AG08396 (cell line): Measurements from ENCODE around the gene ZFHX3.

Experiments
- DNase-seq: peaks from one replicate; pipeline ENCODE4 v3.0.0; 2012; ENCODE audit warnings: low spot score, mixed read lengths

The ZFHX3 gene

DNA sequence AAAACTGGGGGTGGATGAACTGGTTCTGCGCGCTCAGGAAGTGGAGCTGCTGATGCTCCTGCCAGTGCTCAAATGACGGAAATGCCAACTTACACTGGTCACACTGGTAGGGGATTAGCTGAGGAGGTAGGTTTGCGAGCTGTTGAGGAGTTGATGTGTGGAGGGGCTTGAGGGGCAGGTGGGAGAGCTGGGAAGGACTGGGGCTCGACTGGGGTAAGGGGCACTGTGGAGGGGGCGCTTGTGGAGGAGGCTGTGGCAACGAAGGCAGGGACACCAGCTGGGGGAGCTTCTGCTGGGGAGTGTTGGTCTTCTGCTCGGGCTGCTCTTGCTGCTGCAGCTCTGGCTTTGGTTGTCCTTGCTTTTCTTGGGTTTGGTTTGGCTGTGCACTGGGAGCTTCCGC, 252.9 kb downstream of the ZFHX3 start:
- no peak for DNase-seq

DNA sequence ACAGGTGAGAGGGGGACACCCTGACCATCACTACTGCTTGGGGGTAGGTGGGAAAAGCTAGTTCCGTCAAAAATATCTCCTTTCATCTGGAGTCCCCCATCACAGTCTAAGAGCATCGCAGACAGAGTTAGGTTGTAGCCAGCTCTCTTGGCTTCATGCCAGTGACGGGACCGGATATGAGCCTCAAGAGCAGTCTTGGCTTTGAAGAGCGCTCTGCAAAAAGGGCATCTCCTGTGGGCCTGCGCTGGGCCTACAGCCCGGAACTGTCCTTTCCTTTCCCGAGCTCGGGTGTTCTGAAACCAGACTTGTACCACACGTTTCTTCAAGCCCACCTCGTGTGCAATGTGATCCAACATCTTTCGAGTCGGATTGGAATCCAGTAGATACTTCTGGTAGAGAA, 253.6 kb downstream of the ZFHX3 start:
- DNase-seq = no peak

DNA sequence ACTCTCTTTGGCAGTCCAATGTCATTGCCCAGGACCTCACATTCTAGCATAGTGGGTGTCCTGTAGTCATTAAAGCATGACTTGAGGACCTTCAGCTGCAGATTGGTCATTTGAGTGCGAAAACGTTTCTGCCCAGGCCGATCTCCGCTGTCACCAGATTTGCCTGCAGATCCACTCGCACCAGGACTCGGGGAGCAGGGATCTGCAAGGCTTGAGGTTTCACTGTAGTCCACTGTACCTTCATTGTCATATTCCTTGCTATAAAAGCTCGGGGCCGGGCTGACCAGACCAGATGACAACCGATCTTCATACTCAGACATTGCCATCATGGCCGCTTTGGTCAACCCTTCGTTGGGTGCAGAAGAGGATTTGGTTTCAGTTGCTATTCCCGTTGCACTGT, 254.2 kb downstream of the ZFHX3 start:
- no peak for DNase-seq

DNA sequence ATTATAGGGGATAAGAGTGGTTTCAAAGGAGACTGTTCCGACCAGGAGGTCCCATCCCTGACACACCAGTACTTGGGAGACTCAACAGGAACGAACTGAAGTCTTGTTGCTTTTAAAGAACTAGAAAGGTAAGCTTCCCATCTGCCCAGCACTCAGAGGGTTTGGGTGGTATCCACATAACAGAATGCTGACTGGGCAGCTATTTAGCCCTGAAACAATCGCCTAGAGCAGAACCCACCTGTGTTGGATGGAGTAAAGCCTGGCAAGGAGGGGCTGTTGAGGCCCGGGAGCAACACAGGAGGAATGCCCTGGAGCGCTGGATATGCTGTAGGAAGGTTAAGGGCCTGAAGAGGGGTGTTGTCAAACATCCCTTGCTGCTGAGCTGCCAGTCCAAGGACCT, 254.9 kb downstream of the ZFHX3 start:
- DNase-seq = no peak

DNA sequence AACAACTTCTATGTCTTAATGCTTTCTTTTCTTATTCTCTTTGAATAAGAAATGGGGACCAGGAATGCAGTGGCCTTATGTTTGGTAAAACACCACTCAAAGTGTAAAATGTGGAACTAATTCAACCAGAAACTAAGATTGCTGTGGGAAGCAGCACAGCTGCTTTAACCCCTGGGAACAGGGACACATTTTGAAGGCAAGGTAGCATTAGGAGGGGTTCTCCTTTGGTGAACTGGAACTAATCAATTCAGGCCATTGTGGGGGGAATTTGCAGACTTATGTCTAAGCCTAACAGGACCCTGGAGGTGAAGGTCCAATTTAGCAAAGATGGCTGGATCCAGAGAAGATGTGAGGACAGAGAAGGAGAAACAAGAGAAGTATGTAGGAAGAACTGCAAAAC, 256.1 kb downstream of the ZFHX3 start:
- no peak for DNase-seq

DNA sequence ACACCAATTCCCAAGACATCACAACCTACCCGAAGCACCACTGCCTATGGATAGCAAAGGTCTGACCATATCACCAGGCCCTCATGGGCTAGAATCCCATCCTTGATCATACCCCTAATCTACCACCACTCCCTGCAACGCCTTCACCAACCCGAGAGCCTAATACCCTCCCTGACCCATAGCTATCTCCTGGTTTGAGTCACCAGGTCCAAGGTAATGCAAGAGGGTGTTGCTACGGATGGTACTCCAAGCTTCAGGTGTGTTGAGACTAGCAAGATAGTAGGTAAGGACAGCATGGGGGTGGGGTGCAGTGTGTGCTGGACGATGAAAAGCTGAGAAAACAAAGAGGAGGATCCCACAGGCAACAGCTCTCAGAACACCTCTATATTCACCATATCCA, 258.0 kb downstream of the ZFHX3 start:
- DNase-seq = no peak

DNA sequence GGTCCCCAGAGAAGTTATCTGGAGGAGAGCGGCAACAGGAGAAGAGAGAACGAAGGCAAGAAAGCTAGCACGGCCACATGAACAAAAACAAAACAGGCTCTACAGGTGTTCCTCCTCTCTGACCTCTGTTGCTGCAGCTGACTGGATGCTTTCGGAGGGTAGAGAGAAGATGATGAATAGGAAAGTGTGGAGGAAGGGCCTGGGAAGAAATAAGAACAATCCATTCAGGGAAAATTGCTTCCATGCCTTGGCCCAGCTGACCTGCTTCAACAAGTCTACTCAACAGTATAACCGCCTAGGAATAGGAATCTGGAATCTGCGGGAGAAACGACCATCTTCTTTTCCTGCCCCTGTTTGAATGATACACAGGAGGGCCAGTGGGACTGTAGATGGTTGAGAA, 258.5 kb downstream of the ZFHX3 start:
- no peak for DNase-seq

DNA sequence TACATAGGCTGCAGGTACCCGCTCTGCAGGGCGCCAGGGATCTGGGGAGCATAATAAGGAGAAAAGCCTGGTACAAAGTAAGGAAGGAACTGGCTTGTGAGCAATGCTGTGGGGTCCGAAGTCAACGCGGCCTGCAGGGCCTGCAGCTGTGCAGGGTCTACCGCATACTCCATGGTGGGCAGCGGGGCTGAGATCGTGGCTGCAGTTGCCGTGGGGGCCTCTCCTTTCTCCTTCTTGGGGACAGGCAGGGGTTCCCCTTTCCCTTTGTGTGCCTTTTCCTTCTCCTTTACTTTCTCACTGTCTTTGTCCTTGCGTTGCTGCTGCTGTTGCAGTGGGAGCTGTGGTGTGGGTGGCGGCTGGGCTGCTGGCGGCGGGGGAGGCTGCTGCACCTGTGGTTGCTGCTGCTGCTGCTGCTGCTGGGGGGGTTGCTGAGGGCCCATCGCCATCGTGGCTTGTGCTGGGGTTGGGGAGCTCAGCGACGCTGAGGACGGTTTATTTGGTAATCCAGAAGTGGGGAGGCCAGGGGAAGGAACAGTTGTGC, 259.6 kb downstream of the ZFHX3 start:
- no peak for DNase-seq

DNA sequence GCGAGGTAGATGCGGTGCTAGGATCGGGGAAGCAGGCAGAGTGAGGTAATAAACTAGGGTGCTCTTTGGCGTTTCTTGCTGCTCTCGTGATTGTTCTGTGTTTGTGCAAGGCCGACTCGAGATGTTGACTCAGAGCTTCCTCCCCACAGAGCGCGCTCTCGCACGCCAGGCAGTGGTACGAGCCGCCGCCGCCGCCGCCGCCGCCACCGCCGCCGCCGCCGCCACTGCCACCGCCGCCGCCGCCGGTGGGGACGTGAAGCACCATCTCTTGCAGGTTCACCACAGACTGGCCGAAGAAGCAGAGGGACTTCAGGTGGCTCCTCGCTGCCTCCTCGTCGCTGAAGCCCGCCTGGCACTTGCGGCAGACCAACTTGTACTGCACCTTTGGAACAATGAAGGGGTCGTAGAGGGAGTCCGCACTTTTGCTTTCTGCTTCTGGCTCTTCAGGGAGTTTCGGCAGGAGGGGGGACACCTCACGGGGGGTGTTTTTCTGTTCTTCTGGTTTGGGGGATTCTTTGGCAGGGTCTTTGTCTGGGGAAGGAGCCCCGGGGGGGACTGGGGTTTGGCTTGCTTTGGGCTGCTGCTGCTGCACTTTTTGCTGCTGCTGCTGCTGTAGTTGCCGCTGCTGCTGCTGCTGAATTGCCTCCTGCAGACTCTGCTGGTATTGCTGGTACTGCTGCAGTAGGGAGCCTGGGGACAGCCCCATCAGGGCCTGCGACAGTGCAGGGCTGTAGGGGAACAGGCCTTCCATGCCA, 260.2 kb downstream of the ZFHX3 start:
- peak; percentile 96 for DNase-seq

DNA sequence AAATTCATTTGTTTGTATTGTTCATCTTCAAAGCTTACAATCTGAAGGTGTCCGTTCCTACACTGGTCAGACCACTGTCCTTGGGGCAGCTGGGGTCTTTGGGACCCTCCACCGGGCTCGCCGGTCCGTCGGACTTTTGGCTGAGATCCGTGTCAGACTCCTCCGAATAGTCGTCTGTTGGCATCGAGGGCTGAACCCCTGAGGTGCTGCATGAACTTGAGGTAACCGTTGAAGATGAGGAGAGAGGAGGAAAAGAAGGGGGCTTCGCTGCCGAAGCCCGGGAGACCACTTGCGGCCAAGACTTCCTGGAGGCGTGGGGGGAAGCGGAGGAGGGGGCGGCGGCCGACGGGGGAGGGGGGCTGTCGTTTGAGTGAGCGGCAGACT, 260.8 kb downstream of the ZFHX3 start:
- no peak for DNase-seq

DNA sequence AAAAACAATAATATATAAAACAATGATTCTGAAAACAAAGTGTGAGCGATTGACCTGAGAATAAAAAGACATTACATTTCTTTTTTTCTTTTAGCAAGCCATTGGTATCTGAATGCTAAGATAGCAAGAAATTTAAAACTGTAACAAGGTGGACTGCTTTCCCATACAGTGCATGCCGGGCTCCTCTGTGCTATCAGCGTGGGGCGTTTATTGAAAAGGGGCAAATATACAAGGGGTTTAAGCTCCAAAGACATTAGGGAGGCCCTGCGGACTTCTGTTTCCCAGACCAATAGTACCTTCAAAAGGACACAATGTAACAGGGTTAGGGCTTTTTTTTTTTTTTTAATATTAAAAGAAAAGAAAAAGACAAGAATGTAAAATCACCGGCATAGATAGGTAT, 261.3 kb downstream of the ZFHX3 start:
- no peak for DNase-seq

DNA sequence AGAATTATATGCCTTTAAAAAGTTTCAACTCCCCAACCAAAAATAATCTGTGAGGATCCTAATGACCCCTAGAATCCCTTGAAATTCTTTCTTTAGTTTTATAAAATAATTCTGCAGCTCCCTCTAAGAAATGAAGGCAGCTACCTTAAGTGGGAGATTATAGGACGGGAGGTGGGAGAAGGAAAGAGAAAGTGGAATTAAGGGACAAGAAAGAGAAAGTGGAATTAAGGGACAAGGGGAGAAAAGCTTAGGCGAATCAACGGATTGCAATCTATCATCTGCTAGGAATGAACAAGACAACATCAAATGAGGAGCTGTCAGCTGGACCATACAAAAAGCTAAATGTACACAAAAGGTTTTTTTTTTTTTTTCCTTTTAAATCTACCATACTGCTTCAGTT, 262.0 kb downstream of the ZFHX3 start:
- DNase-seq = no peak

DNA sequence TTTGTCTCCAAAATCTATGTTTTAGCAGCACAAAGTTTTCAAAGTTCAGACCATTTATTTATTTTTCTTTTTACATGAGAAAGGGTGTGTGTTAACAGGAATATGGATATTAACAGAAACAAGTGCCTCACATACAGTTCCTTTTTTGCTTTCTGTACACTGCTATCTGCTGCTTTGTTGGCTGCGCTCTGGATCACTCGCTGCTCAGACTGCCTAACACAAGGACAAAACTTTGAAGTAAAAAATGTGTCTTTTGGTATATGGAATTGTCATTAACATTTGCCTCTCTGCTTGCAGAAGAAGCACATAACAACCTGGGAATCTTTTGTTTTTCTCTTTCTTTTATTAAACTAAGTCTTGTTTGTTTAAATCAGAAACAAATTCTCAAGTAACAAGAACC, 262.8 kb downstream of the ZFHX3 start:
- DNase-seq = no peak

DNA sequence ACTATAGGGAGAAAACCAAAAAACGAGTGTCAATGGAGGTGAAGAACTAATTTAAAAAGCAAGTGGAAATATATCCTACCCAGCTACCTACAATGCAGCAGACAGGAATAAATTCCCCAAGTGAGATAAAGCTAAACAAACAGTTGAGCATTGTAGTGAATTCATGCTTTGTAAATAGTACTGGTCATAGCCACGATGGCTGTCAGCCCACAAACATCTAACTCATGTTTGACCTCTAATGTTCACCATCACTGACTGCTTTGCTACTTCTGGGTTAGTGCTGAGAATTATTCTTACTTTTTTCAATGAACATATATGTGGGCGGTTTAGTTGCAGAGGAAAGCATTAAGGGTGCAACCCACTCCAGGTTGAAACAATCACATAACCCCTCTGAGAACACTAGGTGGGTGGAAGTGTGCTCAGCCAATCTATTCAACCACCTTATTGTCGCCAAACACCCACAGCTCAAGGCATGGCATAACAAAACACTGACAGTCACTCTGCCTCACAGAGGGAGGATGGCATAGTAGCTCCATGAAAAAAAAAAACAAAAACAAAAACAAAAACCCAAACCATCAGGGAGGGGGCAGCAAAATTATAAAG, 264.1 kb downstream of the ZFHX3 start:
- no peak for DNase-seq

DNA sequence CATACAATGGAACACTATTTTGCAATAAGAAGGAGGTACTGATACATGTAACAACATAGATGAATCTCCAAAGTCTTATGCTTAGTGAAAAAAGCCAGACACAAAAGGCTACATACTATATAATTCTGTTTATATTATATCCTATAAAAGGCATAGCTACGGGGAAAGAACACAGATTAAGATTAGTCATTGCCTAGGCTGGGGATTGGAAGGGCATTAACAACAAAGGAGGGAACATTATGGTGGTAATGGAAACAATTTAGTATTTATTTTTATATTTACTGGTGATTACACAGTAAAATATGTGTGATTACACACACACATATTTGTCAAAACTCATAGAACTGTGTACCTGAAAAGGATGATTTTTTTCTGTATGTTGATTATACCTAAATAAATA, 278.1 kb downstream of the ZFHX3 start:
- no peak for DNase-seq

DNA sequence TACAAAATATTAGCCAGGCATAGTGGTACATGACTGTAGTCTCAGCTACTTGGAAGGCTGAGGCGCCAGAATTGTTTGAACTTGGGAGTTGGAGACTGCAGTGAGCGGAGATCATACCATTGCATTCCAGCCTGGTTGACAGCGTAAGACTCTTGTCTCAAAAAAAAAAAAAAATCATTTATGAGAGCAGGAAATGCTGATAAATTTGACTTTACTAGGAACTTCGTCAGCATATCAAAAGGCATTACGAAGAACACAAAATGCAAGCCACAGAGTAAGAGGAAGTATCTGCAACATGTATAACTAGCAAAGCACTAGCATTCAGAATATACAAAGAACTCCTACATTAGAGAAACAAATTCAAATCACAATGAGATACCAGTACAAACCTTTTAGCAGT, 279.3 kb downstream of the ZFHX3 start:
- no peak for DNase-seq

DNA sequence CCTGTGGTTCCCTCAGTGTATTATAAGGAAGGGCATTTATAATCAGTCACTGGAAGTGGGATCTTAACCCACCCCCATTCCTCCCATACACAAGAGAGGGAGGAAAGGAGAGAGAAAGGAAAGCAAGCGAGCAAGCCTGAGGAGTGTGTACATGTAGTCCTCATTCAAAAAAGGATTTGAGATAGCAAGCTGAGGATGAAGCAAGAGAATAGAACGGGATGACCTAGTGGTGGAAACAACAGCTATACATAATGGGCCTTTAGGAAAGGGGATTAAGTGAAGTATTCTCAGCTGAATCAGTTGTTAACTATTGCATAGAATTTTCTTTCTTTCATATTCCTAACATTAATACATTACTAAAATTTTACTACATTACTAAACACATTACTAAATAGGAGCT, 281.4 kb downstream of the ZFHX3 start:
- DNase-seq = no peak

DNA sequence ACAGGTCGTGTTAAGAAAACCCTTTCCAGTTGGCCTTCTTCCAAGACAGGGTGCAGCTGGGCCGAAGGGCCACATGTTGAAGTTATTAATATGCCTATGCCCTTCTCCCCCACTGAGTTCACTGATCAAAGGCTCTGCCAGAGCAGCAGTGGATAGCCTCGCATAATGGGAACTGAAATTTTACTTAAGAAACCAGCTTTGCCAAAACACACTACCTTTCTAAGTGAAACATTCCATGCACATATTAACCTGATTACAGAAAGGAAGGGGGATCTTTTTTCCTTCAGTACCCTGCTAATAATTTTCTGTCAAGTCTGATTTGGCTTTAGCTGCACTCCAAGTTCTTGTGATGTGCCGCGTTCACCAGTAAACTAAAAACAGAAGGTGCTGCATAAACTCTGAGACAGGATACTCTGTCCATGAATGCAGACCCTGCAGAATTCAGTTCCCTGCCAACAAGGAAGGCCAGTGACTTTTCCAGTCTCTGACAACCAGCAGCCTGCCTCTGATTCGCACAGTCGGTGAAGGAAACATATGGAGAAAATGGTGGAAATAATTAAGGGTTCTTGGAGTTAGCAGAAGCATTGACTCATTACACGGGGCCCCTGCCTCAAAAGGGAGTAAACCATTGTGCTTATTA, 283.8 kb downstream of the ZFHX3 start:
- DNase-seq = no peak

DNA sequence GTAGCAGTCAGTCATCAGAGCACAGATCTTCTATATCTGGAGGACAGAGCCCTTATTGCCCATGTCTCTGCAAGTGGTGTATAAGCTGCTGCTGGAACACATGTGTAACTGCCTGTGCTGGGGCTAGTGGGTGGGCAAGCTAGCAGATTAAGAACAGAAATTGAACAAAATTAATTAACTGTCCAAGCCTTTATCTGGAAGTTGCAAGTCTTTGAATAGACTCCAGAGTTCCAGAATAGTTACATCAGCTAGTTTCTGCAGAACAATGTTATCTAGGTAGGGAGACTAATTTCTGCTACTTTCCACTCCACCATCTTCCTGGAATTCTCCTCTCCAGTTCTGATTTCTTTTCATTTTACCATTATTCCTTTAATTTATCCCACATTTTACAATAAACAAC, 287.3 kb downstream of the ZFHX3 start:
- DNase-seq = no peak

DNA sequence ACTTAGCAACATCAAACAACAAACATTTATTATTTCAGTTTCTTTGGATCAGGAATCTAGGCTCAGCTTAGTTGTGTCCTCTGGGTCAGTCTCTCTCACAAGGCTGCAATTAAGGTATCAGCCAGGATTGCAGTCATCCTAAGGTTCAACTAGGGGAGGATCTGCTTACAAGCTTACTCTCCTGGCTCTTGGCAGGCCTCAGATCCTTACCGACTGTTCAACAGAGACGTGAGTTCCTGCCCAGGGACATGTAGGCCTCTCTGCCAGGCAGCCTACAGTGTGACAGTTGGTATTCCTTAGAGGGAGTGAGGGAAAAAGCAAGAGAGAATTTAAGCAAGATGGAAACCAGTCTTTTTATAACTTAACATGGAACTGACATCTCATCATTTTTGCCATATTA, 294.0 kb downstream of the ZFHX3 start:
- DNase-seq = no peak

DNA sequence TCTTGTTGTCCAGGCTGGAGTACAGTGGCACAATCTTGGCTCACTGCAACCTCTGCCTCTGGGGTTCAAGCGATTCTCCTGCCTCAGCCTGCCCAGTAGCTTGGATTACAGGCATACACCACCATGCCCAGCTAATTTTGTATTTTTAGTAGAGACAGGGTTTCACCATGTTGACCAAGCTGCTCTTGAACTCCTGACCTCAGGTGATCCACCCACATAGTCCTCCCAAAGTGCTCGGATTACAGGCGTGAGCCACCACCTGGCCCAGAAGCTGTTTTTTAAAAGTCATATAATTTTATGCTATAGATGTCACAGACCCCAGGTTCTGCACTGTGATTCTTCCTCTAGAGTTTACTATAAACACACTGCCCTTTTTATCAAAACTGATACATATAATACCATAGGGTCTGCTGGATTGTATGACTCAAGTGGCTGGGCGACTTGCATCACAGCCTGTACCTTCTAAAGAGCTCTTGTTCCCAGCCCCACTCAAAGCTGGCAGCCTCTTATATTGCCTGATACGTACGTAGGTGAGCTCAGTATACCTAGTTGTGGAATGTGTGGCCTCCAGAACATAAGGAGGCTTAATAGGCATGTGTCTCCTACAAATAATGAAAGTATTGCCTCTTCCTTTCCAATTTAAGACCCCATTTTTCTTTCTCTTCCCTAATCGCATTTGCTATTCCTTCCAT, 295.8 kb downstream of the ZFHX3 start:
- DNase-seq = no peak

DNA sequence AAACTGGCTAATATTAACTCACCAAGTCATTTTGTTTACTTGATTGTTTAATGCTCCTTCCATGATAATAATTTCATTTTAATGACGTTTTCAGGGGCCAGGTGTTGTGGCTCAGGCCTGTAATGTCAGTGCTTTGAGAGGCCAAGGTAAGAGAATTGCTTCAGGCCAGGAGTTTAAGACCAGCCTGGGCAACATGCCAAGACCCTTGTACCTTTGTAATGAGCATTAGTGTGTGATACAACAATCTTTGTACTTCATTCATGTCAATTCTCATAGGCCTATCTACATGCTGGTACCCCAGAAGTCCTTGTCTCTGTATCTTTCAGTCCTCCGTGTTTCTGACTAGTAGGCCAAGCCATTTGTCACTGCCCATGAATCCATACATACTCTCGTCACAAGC, 296.9 kb downstream of the ZFHX3 start:
- DNase-seq = no peak

DNA sequence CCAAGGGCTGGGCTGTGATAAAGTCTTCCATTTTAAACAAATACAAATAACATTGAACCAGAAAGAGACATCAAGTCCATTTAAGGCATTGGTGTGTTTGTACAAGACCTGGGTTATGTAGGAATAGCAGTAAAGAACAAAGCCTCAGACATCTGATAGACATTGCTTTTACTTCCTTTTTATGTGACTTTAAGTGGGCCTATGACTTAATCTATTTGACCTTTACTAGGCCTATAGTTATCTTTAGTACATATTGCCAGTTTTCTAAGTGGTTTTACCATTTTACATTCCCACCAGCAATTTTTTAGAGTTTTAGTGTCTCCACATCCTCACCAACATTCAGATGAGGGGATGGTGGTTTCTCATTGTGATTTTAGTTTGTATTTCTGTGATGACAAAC, 298.8 kb downstream of the ZFHX3 start:
- no peak for DNase-seq
